Measurements from ENCODE around the gene MBP.
A peak's percentile ranks its signal among the peaks of the same experiment; 100 is the strongest.

The MBP gene

GRCh38 chr18:77132369-77133050 lies at the start of gene MBP:
Gene MBP (minus strand): TSS chr18:77132783. CDS start chr18:77105261, 27,522 bp downstream.
- TF ChIP-seq, protein P1, sequence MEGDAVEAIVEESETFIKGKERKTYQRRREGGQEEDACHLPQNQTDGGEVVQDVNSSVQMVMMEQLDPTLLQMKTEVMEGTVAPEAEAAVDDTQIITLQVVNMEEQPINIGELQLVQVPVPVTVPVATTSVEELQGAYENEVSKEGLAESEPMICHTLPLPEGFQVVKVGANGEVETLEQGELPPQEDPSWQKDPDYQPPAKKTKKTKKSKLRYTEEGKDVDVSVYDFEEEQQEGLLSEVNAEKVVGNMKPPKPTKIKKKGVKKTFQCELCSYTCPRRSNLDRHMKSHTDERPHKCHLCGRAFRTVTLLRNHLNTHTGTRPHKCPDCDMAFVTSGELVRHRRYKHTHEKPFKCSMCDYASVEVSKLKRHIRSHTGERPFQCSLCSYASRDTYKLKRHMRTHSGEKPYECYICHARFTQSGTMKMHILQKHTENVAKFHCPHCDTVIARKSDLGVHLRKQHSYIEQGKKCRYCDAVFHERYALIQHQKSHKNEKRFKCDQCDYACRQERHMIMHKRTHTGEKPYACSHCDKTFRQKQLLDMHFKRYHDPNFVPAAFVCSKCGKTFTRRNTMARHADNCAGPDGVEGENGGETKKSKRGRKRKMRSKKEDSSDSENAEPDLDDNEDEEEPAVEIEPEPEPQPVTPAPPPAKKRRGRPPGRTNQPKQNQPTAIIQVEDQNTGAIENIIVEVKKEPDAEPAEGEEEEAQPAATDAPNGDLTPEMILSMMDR (IDR thresholded peaks at IDR 0.05; ENCODE audit: unreplicated experiment in 3 of 3), result no peak
- H3K27ac Mint-ChIP-seq, result peak within 1 kb of the TSS in 1 of 3 experiments; percentile 61
- H3K36me3 Mint-ChIP-seq (ENCODE audit: low read depth), result peaks cover 3% of the 10 kb centered on the region
- H3K27me3 Mint-ChIP-seq (ENCODE audit: low read depth), result peaks cover 68% of the 10 kb centered on the region
- H3K9me3 Mint-ChIP-seq, result no peaks in the 10 kb centered on the region
- peaks cover 41% of the 10 kb centered on the region for H3K4me1 Mint-ChIP-seq
- H3K4me3 Mint-ChIP-seq, result peak within 1 kb of the TSS; percentile 85 to 91 (median 90)

DNA sequence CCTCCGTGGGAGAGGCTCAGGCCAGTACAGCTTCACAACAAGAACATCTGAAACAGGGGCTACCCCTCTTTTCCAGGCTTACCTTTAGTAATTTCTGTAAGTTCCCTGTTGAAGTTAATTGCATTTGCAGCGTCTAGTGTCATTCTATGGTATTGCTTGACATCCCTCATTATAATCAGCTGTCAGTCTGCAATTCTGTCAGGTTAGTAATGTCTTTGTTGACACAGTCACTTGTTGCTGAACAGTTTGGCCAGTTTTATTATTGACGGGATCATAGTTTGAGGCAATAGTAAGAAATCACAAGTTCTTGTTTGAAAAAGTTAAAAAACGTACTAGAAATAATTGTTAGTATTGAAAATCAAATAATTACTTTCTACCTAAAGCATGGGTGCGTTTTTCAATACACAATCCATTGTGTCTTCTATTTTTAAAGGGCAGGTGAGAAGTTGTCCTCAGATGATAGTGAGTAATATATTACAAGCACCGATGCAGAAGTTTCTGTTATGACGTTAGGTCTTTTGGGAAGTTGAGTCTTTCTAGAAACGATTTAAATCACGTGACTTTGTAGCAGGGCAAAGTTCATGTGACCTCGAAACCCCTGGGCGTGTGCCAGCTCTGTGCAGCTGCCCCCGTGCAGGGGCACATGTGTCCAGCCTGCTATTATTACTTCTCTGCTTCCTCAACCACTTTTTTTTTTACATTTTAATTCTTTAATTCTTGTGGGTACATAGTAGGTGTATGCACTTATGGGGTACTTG lies 49.5 kb upstream of the MBP start:
- H3K27ac Mint-ChIP-seq, result no peak overlapping the region
- TF ChIP-seq, protein P1 (IDR thresholded peaks at IDR 0.05; ENCODE audit: unreplicated experiment in 3 of 3), result no peak
- no peaks in the 10 kb centered on the region for H3K4me1 Mint-ChIP-seq
- H3K36me3 Mint-ChIP-seq (ENCODE audit: low read depth), result no peaks in the 10 kb centered on the region
- no peak overlapping the region for H3K4me3 Mint-ChIP-seq
- peaks cover 9% of the 10 kb centered on the region for H3K9me3 Mint-ChIP-seq
- H3K27me3 Mint-ChIP-seq (ENCODE audit: low read depth), result peaks cover 9% of the 10 kb centered on the region

- TF ChIP-seq, protein P1 (IDR thresholded peaks at IDR 0.05; ENCODE audit: unreplicated experiment in 3 of 3), result no peak
- Mint-ChIP-seq H3K4me1 (peaks cover 3% of the 10 kb centered on the region), H3K36me3 (ENCODE audit: low read depth) (no peaks in the 10 kb centered on the region), H3K27ac (no peak overlapping the region), H3K9me3 (no peaks in the 10 kb centered on the region), H3K27me3 (ENCODE audit: low read depth) (peaks cover 12% of the 10 kb centered on the region), H3K4me3 (no peak overlapping the region)
These were observed 46.0 kb upstream of the MBP start for GRCh38 chr18:77178559-77178958.

- H3K4me1 Mint-ChIP-seq, result peaks cover 14% of the 10 kb centered on the region
- TF ChIP-seq, protein P1 (IDR thresholded peaks at IDR 0.05; ENCODE audit: unreplicated experiment in 3 of 3), result no peak
- H3K27ac Mint-ChIP-seq, result no peak overlapping the region
- H3K9me3 Mint-ChIP-seq, result no peaks in the 10 kb centered on the region
- H3K27me3 Mint-ChIP-seq (ENCODE audit: low read depth), result peaks cover 12% of the 10 kb centered on the region
- no peaks in the 10 kb centered on the region for H3K36me3 Mint-ChIP-seq (ENCODE audit: low read depth)
- no peak overlapping the region for H3K4me3 Mint-ChIP-seq
These were observed 44.4 kb upstream of the MBP start for GRCh38 chr18:77177009-77177408.

DNA sequence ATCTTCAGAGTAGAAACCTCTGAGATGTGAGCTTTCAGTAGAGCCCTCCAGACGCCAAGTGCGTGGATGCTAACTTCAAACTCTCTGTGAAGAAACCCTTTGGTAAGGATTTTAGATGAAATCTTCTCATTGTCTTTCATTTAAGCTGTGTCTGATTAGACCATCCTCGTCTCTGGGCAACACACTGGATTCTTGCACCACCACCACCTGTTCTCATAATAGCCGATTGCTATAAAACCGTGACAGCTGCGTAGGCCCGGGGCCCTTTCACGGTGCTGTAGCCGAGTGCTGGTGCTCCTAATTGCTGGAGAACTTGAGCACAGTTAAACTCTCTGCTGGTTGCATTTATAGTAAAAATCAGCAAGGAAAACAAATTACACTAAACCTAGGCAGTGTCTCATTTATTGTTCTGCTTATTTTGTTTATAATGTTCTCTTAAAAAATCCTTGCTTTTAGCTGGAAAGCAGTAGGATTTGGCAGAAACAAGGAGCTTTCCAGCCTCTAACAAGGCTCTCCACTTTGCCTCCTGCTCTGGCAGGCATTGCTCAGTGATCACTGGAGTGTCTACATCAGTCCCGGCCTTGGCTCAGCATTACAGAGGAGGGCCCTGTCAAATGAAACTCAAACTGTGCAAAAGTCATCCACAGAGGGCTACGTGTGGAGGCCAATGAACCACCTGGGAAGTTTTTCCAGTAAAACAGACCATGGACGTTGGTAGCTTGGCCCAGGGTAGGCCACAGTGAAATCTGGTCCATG lies 40.9 kb upstream of the MBP start:
- Mint-ChIP-seq H3K4me1 (peaks cover 27% of the 10 kb centered on the region), H3K9me3 (no peaks in the 10 kb centered on the region), H3K27ac (peak overlapping the region; percentile 25 to 73 (median 38)), H3K36me3 (ENCODE audit: low read depth) (no peaks in the 10 kb centered on the region), H3K4me3 (no peak overlapping the region), H3K27me3 (ENCODE audit: low read depth) (peaks cover 7% of the 10 kb centered on the region)
- TF ChIP-seq, protein P1 (IDR thresholded peaks at IDR 0.05; ENCODE audit: unreplicated experiment in 3 of 3), result no peak

Measured in nephron (organoid).